ENCODE measurements around the gene KRT40. TPM values are rescaled to one million over a fixed set of nuclear protein-coding genes. Genes with fewer than 3 reads are reported as not detected.

KRT40 gene
- total and polyA plus RNA-seq, 10 of the 15 experiments (the other 5 are each of a cell fraction or from before 2014, with no cell fraction given), result not detected

GRCh38 chr17:40980596-40980995, 3.5 kb downstream of the KRT40 start (continued):
- TF ChIP-seq, protein P1, sequence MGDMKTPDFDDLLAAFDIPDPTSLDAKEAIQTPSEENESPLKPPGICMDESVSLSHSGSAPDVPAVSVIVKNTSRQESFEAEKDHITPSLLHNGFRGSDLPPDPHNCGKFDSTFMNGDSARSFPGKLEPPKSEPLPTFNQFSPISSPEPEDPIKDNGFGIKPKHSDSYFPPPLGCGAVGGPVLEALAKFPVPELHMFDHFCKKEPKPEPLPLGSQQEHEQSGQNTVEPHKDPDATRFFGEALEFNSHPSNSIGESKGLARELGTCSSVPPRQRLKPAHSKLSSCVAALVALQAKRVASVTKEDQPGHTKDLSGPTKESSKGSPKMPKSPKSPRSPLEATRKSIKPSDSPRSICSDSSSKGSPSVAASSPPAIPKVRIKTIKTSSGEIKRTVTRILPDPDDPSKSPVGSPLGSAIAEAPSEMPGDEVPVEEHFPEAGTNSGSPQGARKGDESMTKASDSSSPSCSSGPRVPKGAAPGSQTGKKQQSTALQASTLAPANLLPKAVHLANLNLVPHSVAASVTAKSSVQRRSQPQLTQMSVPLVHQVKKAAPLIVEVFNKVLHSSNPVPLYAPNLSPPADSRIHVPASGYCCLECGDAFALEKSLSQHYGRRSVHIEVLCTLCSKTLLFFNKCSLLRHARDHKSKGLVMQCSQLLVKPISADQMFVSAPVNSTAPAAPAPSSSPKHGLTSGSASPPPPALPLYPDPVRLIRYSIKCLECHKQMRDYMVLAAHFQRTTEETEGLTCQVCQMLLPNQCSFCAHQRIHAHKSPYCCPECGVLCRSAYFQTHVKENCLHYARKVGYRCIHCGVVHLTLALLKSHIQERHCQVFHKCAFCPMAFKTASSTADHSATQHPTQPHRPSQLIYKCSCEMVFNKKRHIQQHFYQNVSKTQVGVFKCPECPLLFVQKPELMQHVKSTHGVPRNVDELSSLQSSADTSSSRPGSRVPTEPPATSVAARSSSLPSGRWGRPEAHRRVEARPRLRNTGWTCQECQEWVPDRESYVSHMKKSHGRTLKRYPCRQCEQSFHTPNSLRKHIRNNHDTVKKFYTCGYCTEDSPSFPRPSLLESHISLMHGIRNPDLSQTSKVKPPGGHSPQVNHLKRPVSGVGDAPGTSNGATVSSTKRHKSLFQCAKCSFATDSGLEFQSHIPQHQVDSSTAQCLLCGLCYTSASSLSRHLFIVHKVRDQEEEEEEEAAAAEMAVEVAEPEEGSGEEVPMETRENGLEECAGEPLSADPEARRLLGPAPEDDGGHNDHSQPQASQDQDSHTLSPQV (IDR thresholded peaks at IDR 0.05), result no peak

- H3K4me2 ChIP-seq (ENCODE audit: control insufficient read depth, insufficient read depth), result no peak overlapping the region
- intact Hi-C loops (cut with micrococcal nuclease; ENCODE audit: unreplicated experiment) (no loop called here), in situ Hi-C loops (cut with MboI) (no loop called here)
- no peak for TF ChIP-seq USF1 (IDR thresholded peaks at IDR 0.05; ENCODE audit: borderline replicate concordance, extremely low read length, insufficient read depth, low read depth, low read length)
- BruUV-seq (replicated peaks), result no TSS peak
- no peak for ATAC-seq
- FAIRE-seq, result no peak
- CTCF ChIA-PET, result no interaction called here
- no peak overlapping the region for H2AFZ ChIP-seq (ENCODE audit: control insufficient read depth, low read depth, low read length)
- H3K36me3 ChIP-seq (ENCODE audit: control insufficient read depth in 2 of 2, insufficient read depth in 2 of 2, low read length in 1 of 2), result no peaks in the 10 kb centered on the region
- peaks cover 0 to 5% of the 10 kb centered on the region in 2 experiments; a peak in 2 of 4 replicates for H3K27me3 ChIP-seq (replicated peaks in 1 of 2; ENCODE audit: control insufficient read depth in 2 of 2, insufficient read depth in 2 of 2, low read length in 1 of 2)
- no peaks in the 10 kb centered on the region for H3K9me3 ChIP-seq (replicated peaks; ENCODE audit: control insufficient read depth, insufficient read depth, low read length)
- POLR2A ChIA-PET, result no interaction called here
- no peak overlapping the region for H3K4me3 ChIP-seq
- no peaks in the 10 kb centered on the region for H3K4me1 ChIP-seq (ENCODE audit: control insufficient read depth, insufficient read depth, low read length)
- RAD21 ChIA-PET (ENCODE audit: unreplicated experiment), result no interaction called here
- no peak overlapping the region for H3K27ac ChIP-seq (ENCODE audit: control insufficient read depth, insufficient read depth)
- H3K9ac ChIP-seq (ENCODE audit: control insufficient read depth, insufficient read depth, low read length), result no peak overlapping the region
- 96% methylated on average over 3 of the region's 3 CpGs for WGBS (ENCODE audit: insufficient coverage, insufficient replicate concordance, low lambda C conversion rate, missing lambda C conversion rate)
- DNase-seq (ENCODE audit: low read depth, low spot score), result no peak
- H3K79me2 ChIP-seq (ENCODE audit: control insufficient read depth, insufficient read depth, low read length), result no peaks in the 10 kb centered on the region
- no peaks in the 10 kb centered on the region for H4K20me1 ChIP-seq (ENCODE audit: control insufficient read depth, insufficient read depth)
- SMC1A ChIA-PET (ENCODE audit: uncharacterized antibody, unreplicated experiment), result no interaction called here
These were observed 4.0 kb downstream of the KRT40 start for GRCh38 chr17:40980117-40980516.
